HG02571 (cell line): ENCODE measurements around the gene PADI2.
"Not testable (repeated sequence)": the region's sequence is repeated elsewhere in the genome, so short reads cannot be mapped to it uniquely, and the experiment has no call there.

Source experiments
- ATAC-seq: cut with Tn5 transposase; IDR thresholded peaks from one replicate; pipeline ENCODE4 v1.9.1; 2021; ENCODE audit warnings: mild to moderate bottlenecking, moderate library complexity; ENCODE audit not compliant: unreplicated experiment

The PADI2 gene

GRCh38 chr1:17086751-17087150 is 32.5 kb downstream of the PADI2 start:
- ATAC-seq, result no peak

- no peak for ATAC-seq
Observed at GRCh38 chr1:17084787-17085186, 34.5 kb downstream of the PADI2 start.

GRCh38 chr1:17082761-17083160 is 36.5 kb downstream of the PADI2 start:
- ATAC-seq, result no peak

GRCh38 chr1:17081439-17081838 is 37.8 kb downstream of the PADI2 start:
- ATAC-seq, result no peak

GRCh38 chr1:17080880-17081279 is 38.4 kb downstream of the PADI2 start:
- ATAC-seq, result no peak

GRCh38 chr1:17080085-17080759 is 39.0 kb downstream of the PADI2 start:
- no peak for ATAC-seq

GRCh38 chr1:17078991-17079868 is 40.0 kb downstream of the PADI2 start:
- no peak for ATAC-seq

- no peak for ATAC-seq
Observed at GRCh38 chr1:17075470-17076255, 43.6 kb downstream of the PADI2 start.

- no peak for ATAC-seq
Observed at GRCh38 chr1:17071794-17072193, 47.5 kb downstream of the PADI2 start.

- no peak for ATAC-seq
Observed at GRCh38 chr1:17070163-17070525, 49.1 kb downstream of the PADI2 start.

- no peak for ATAC-seq
Observed at GRCh38 chr1:17069452-17070162, 49.6 kb downstream of the PADI2 start.

- ATAC-seq, result no peak
Observed at GRCh38 chr1:17068789-17069188, 50.5 kb downstream of the PADI2 start.

- ATAC-seq, result no peak
Observed at GRCh38 chr1:17067465-17068240, 51.6 kb downstream of the PADI2 start.

GRCh38 chr1:17067069-17067426 is 52.2 kb downstream of the PADI2 start:
- no peak for ATAC-seq

- ATAC-seq, result no peak
Observed at GRCh38 chr1:17066361-17067068, 52.7 kb downstream of the PADI2 start.

GRCh38 chr1:17065666-17066065 is 53.6 kb downstream of the PADI2 start:
- no peak for ATAC-seq

GRCh38 chr1:17062751-17063150 is 56.5 kb downstream of the PADI2 start:
- ATAC-seq, result not testable (repeated sequence)

- ATAC-seq, result no peak
Observed at GRCh38 chr1:17061892-17062291, 57.4 kb downstream of the PADI2 start.

GRCh38 chr1:17061486-17061885 is 57.8 kb downstream of the PADI2 start:
- no peak for ATAC-seq

GRCh38 chr1:17060306-17060749 is 58.9 kb downstream of the PADI2 start:
- no peak for ATAC-seq
